ENCODE data around the gene HSPB6.
A peak's percentile ranks its signal among the peaks of the same experiment; 100 is the strongest.
"Not testable (repeated sequence)": the region's sequence is repeated elsewhere in the genome, so short reads cannot be mapped to it uniquely, and the experiment has no call there.

Gene HSPB6

GRCh38 chr19:35729763-35730162 lies 27.1 kb downstream of the HSPB6 start:
- no peak for FAIRE-seq

- no peak for FAIRE-seq
Measured at GRCh38 chr19:35729021-35729420, 27.8 kb downstream of the HSPB6 start.

GRCh38 chr19:35727956-35728706 lies 28.7 kb downstream of the HSPB6 start:
- FAIRE-seq, result no peak

GRCh38 chr19:35727053-35727955 lies 29.5 kb downstream of the HSPB6 start:
- FAIRE-seq, result no peak

GRCh38 chr19:35725216-35725861 lies 31.5 kb downstream of the HSPB6 start:
- FAIRE-seq, result no peak

GRCh38 chr19:35724560-35724959 lies 32.3 kb downstream of the HSPB6 start:
- no peak for FAIRE-seq

- FAIRE-seq, result not testable (repeated sequence)
Measured at GRCh38 chr19:35724132-35724531, 32.7 kb downstream of the HSPB6 start.

GRCh38 chr19:35723671-35724070 lies 33.2 kb downstream of the HSPB6 start:
- no peak for FAIRE-seq

GRCh38 chr19:35722897-35723296 lies 33.9 kb downstream of the HSPB6 start:
- no peak for FAIRE-seq

- no peak for FAIRE-seq
Measured at GRCh38 chr19:35722461-35722860, 34.4 kb downstream of the HSPB6 start.

- no peak for FAIRE-seq
Measured at GRCh38 chr19:35721374-35721773, 35.5 kb downstream of the HSPB6 start.

- FAIRE-seq, result no peak
Measured at GRCh38 chr19:35720648-35721047, 36.2 kb downstream of the HSPB6 start.

- no peak for FAIRE-seq
Measured at GRCh38 chr19:35720163-35720524, 36.7 kb downstream of the HSPB6 start.

GRCh38 chr19:35719402-35720162 lies 37.2 kb downstream of the HSPB6 start:
- no peak for FAIRE-seq

- no peak for FAIRE-seq
Measured at GRCh38 chr19:35718345-35719041, 38.3 kb downstream of the HSPB6 start.

- FAIRE-seq, result no peak
Measured at GRCh38 chr19:35717665-35718344, 39.0 kb downstream of the HSPB6 start, which contains the start of gene KMT2B. Gene KMT2B, plus strand, starts transcription at chr19:35718003. Its CDS starts 16 bp downstream, at chr19:35718019.

GRCh38 chr19:35716801-35717664 lies 39.8 kb downstream of the HSPB6 start:
- peak; percentile 64 for FAIRE-seq

GRCh38 chr19:35715981-35716800 lies 40.6 kb downstream of the HSPB6 start:
- FAIRE-seq, result no peak

GRCh38 chr19:35715355-35715809 lies 41.4 kb downstream of the HSPB6 start:
- FAIRE-seq, result no peak

All from endometrium (tissue), 2 donors.